Activated CD4-positive, CD25-positive, alpha-beta regulatory T cell (primary cell): ENCODE measurements around the gene ABRACL.

Source experiments
- DNase-seq, 4 experiments: peaks; one replicate each; lab custom pipeline; 2025; lab: John Stamatoyannopoulos, UW

ABRACL gene

GRCh38 chr6:139054001-139054400 lies 25.5 kb downstream of the ABRACL start:
- no peak for DNase-seq

- no peak for DNase-seq
Measured at GRCh38 chr6:139055709-139056108, 27.2 kb downstream of the ABRACL start.

- DNase-seq: no peak
Measured at GRCh38 chr6:139058029-139058428, 29.5 kb downstream of the ABRACL start.

GRCh38 chr6:139060332-139060731 lies 31.8 kb downstream of the ABRACL start:
- no peak for DNase-seq

- no peak for DNase-seq
Measured at GRCh38 chr6:139062932-139063646, 34.5 kb downstream of the ABRACL start.

- DNase-seq: no peak
Measured at GRCh38 chr6:139064981-139065665, 36.6 kb downstream of the ABRACL start.

GRCh38 chr6:139066080-139066479 lies 37.5 kb downstream of the ABRACL start:
- no peak for DNase-seq

- no peak for DNase-seq
Measured at GRCh38 chr6:139068846-139069245, 40.3 kb downstream of the ABRACL start.

GRCh38 chr6:139073118-139073517 lies 44.6 kb downstream of the ABRACL start:
- no peak for DNase-seq

GRCh38 chr6:139079018-139079417 lies 50.5 kb downstream of the ABRACL start:
- no peak for DNase-seq

- no peak for DNase-seq
Measured at GRCh38 chr6:139080255-139080920, 51.8 kb downstream of the ABRACL start.

- no peak for DNase-seq
Measured at GRCh38 chr6:139081471-139081870, 52.9 kb downstream of the ABRACL start.

- DNase-seq: no peak
Measured at GRCh38 chr6:139082370-139082769, 53.8 kb downstream of the ABRACL start.

- no peak for DNase-seq
Measured at GRCh38 chr6:139091826-139092225, 63.3 kb downstream of the ABRACL start.
